SJCRH30 (cell line): ENCODE results near the gene OR11A1. TPM values are rescaled to one million over a fixed set of nuclear protein-coding genes. Genes with fewer than 3 reads are reported as not detected.
A peak's percentile ranks its signal among the peaks of the same experiment; 100 is the strongest.
"Not testable (repeated sequence)": the region's sequence is repeated elsewhere in the genome, so short reads cannot be mapped to it uniquely, and the experiment has no call there.

Experiments used
- DNase-seq, 2 experiments: peaks; one replicate each; pipeline ENCODE4 v3.0.0-alpha.2; 2015 to 2020
- H3K27ac ChIP-seq: fragments of 250-450 bp; sonication (Bioruptor Pico); 2 replicates; pipeline ENCODE4 v1.5.1; 2020; ENCODE audit warnings: mild to moderate bottlenecking, moderate library complexity
- H3K27me3 ChIP-seq: fragments of 250-450 bp; sonication (Bioruptor Pico); 2 replicates; pipeline ENCODE4 v1.5.1; 2020; ENCODE audit warnings: mild to moderate bottlenecking, moderate library complexity
- H3K36me3 ChIP-seq: fragments of 250-450 bp; sonication (Bioruptor Pico); 2 replicates; pipeline ENCODE4 v1.5.1; 2020; ENCODE audit warnings: mild to moderate bottlenecking, moderate library complexity
- H3K4me1 ChIP-seq: fragments of 250-450 bp; sonication (Bioruptor Pico); 2 replicates; pipeline ENCODE4 v1.5.1; 2020; ENCODE audit warnings: mild to moderate bottlenecking, moderate library complexity
- H3K4me3 ChIP-seq: fragments of 250-450 bp; sonication (Bioruptor Pico); 2 replicates; pipeline ENCODE4 v1.5.1; 2020; ENCODE audit warnings: mild to moderate bottlenecking, moderate library complexity
- H3K9me3 ChIP-seq: fragments of 250-450 bp; sonication (Bioruptor Pico); replicated peaks from 2 replicates; pipeline ENCODE4 v1.5.1; 2020; ENCODE audit warnings: mild to moderate bottlenecking, moderate library complexity
- total RNA-seq: library from RNA; depleted of rRNA; stranded (reverse); fragments of >200 nt; shearing (Covaris generic); gene quantifications from 2 replicates; pipeline ENCODE4 v1.2.3, GENCODE V29; 2014

OR11A1 gene
- total RNA-seq, 1 experiment from 2014 or later, result not detected

DNA sequence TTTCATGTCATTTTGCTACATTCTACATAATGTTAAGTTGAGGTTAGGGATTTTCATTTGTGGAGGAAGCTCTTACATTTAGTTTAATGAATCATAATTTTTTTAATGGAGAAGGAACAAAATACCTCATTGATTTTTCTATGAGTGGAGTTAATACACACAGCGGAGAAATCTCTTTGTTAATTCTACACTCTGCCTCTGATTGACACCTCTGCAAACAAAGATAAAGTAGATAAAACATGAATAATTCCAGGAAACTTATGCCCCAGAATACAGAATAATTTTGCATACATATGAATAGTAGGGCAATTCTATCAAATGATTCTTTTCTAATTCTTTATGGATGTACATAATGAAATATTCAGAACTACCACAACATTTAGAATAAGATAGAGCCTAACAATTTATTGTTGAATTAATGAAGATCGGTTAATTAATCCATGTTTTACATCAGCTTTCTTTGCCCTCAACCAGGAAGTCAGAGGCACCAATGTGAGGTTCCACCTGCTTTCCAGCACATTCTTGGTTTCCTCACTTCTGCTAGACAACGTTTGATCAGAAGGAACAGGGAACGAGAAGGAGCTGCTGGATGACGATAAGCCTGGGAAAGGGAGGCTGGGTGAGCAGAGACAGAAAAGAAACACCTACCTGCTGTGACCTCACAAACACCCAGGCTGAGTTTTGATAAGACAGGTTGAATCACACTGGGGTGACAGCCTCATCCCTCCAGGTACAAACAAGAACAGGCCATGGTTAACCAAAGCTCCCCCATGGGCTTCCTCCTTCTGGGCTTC lies 4.3 kb upstream of the OR11A1 start:
- Histone ChIP-seq H3K4me3 (no peak overlapping the region), H3K9me3 (no peaks in the 10 kb centered on the region), H3K27ac (no peak overlapping the region), H3K27me3 (no peaks in the 10 kb centered on the region; the same call in 1 of the 2 replicates), H3K4me1 (no peaks in the 10 kb centered on the region), H3K36me3 (no peaks in the 10 kb centered on the region)
- DNase-seq, result no peak

- no peak overlapping the region for H3K27ac ChIP-seq
- H3K36me3 ChIP-seq, result no peaks in the 10 kb centered on the region
- DNase-seq, result no peak
- H3K4me3 ChIP-seq, result no peak overlapping the region
- no peaks in the 10 kb centered on the region for H3K4me1 ChIP-seq
- H3K27me3 ChIP-seq, result no peaks in the 10 kb centered on the region
- H3K9me3 ChIP-seq, result no peaks in the 10 kb centered on the region
These were observed 5.2 kb downstream of the OR11A1 start for GRCh38 chr6:29451471-29452193.

DNA sequence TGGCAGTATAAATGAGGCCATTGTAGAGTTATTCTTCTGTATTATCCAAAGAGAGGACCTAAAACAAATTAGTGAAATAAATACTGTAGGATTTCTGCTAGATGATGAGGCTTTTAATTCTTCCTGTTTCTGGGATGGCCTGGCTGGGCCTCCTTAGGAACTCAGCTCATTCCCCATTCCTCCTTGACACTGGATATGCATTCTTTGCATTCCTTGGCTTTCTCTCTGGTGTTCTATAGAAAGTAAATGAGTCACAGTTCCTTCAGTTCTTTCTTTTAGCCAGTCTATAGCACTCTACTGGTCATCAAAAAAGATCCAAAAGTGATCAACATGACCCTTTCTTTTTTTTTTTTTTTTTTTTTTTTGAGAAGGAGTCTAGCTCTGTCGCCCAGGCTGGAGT lies 9.2 kb downstream of the OR11A1 start:
- H3K9me3 ChIP-seq, result no peaks in the 10 kb centered on the region
- no peaks in the 10 kb centered on the region for H3K27me3 ChIP-seq
- no peak overlapping the region for H3K4me3 ChIP-seq
- no peak overlapping the region for H3K27ac ChIP-seq
- H3K36me3 ChIP-seq, result no peaks in the 10 kb centered on the region
- no peak for DNase-seq
- H3K4me1 ChIP-seq, result no peaks in the 10 kb centered on the region

DNA sequence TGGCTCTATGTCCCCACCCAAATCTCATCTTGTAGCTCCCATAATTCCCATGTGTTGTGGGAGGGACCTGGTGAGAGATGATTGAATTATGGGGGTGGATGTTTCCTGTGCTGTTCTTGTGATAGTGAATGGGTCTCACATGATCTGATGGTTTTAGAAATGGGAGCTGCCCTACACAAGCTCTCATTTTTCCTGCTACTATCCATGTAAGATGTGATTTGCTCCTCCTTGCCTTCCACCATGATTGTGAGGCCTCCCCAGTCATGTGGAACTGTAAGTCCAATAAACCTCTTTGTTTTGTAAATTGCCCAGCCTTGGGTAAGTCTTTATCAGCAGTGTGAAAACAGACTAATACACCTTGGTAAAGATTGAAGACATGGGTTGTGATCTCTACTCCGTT lies 12.8 kb downstream of the OR11A1 start:
- H3K4me3 ChIP-seq, H3K27me3 ChIP-seq, H3K36me3 ChIP-seq, H3K9me3 ChIP-seq, DNase-seq, H3K27ac ChIP-seq, H3K4me1 ChIP-seq: not testable (repeated sequence)

- DNase-seq, result no peak
- H3K9me3 ChIP-seq, result no peaks in the 10 kb centered on the region
- no peaks in the 10 kb centered on the region for H3K36me3 ChIP-seq
- no peak overlapping the region for H3K27ac ChIP-seq
- no peaks in the 10 kb centered on the region for H3K27me3 ChIP-seq
- no peak overlapping the region for H3K4me3 ChIP-seq
- H3K4me1 ChIP-seq, result no peaks in the 10 kb centered on the region
These were observed 14.2 kb downstream of the OR11A1 start for GRCh38 chr6:29442719-29443118.

- no peaks in the 10 kb centered on the region for H3K9me3 ChIP-seq
- no peaks in the 10 kb centered on the region for H3K36me3 ChIP-seq
- no peak for DNase-seq
- H3K27me3 ChIP-seq, result no peaks in the 10 kb centered on the region
- no peak within 1 kb of the TSS for H3K27ac ChIP-seq
- H3K4me1 ChIP-seq, result no peaks in the 10 kb centered on the region
- H3K4me3 ChIP-seq, result no peak within 1 kb of the TSS
These were observed 17.9 kb downstream of the OR11A1 start, which contains the start of gene OR10C1 for GRCh38 chr6:29439006-29439405. OR10C1 (plus strand) TSS chr6:29439306; CDS start chr6:29440016, 710 bp downstream.

- not testable (repeated sequence) for H3K36me3 ChIP-seq, H3K9me3 ChIP-seq, H3K27ac ChIP-seq, H3K4me1 ChIP-seq, DNase-seq, H3K4me3 ChIP-seq, H3K27me3 ChIP-seq
These were observed 20.1 kb downstream of the OR11A1 start for GRCh38 chr6:29436730-29437129.

DNA sequence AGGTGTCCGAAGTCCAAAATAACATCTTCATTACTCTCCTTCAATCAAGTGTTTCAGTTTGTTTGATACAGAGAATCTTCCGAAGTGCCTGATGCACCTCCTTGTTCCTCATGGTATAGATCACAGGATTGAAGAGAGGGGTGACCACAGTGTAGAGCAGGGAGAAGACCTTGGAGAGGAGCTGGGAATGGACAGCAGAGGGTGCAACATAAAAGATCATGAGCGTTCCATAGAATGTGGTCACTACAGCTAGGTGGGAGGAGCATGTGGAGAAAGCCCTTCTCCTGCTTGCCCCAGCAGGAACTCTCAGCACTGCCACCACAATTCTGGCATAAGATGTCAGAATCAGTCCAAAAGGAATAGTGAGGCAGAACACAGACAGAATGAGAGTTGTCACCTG lies 30.2 kb downstream of the OR11A1 start:
- peak in 1 of 2 experiments; percentile 1 for DNase-seq
- H3K4me3 ChIP-seq, result no peak overlapping the region
- H3K4me1 ChIP-seq, result no peaks in the 10 kb centered on the region
- H3K27ac ChIP-seq, result no peak overlapping the region
- H3K27me3 ChIP-seq, result no peaks in the 10 kb centered on the region
- H3K36me3 ChIP-seq, result no peaks in the 10 kb centered on the region
- no peaks in the 10 kb centered on the region for H3K9me3 ChIP-seq

- H3K27me3 ChIP-seq, result no peaks in the 10 kb centered on the region
- H3K4me3 ChIP-seq, result no peak overlapping the region
- H3K4me1 ChIP-seq, result no peaks in the 10 kb centered on the region
- H3K36me3 ChIP-seq, result no peaks in the 10 kb centered on the region
- no peak for DNase-seq
- H3K27ac ChIP-seq, result no peak overlapping the region
- no peaks in the 10 kb centered on the region for H3K9me3 ChIP-seq
These were observed 31.8 kb downstream of the OR11A1 start for GRCh38 chr6:29425075-29425474.

DNA sequence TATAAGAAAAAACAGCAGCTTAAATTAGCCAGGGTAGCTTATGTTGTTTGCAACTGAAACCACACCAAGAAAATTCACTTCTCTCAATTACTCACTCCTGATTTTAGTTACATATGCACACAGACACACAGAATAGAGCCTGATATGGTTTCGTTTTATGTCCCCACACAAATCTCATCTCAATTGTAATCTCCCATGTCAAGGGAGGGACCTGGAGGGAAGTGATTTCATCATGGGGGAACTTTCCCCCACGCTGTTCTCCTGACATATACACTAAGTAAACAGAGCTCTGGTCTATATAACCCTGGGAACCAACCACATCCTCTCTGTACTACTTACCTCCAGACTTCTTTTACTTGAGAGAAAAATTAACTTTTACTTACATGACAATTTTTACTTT lies 32.3 kb downstream of the OR11A1 start:
- Histone ChIP-seq H3K27ac (no peak overlapping the region), H3K4me3 (no peak overlapping the region), H3K36me3 (no peaks in the 10 kb centered on the region), H3K27me3 (no peaks in the 10 kb centered on the region), H3K9me3 (no peaks in the 10 kb centered on the region), H3K4me1 (no peaks in the 10 kb centered on the region)
- peak in 1 of 2 experiments; percentile 1 for DNase-seq

DNA sequence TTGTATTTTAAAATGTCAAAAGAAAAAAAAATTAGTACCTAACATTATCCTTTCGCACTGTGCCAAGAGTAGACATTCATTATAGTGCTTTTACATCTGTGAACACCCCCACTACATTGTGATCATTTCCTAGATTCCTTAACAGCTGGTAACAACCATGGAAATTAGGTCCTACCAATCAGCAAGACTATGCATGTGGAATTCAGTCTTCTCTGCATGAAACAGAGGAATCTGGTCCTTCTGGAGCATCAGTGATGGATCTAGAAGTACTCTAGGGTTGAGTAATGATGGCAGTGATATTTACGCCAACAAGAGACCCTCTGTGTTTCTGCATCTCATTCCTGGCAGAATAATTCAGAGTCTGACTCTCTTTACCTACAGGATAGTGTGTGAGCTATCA lies 32.7 kb downstream of the OR11A1 start:
- DNase-seq, result no peak
- Histone ChIP-seq H3K9me3 (no peaks in the 10 kb centered on the region), H3K36me3 (no peaks in the 10 kb centered on the region), H3K27ac (no peak overlapping the region), H3K4me3 (no peak overlapping the region), H3K4me1 (no peaks in the 10 kb centered on the region), H3K27me3 (no peaks in the 10 kb centered on the region)

DNA sequence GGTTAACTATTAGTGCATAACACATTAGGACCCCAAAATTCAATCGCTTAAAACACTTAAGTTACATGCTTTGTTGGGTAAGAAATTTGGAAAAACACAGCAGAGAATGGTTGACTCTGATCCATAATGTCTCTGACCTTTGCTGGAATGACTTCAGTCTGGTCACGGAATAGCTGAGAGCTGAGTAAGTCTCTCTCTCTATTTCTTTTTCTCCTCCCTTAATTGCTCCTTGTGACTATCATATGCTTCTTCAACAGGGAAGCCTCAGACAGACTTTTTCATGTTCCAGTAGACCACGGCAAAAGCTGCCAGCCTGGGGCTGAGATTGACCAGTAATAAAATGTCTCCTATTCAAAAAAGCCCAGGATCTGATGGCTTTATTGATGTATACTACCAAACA lies 37.4 kb downstream of the OR11A1 start:
- DNase-seq, result no peak
- Histone ChIP-seq H3K9me3 (no peaks in the 10 kb centered on the region), H3K27me3 (no peaks in the 10 kb centered on the region), H3K36me3 (no peaks in the 10 kb centered on the region), H3K4me1 (no peaks in the 10 kb centered on the region), H3K4me3 (no peak overlapping the region), H3K27ac (no peak overlapping the region)

GRCh38 chr6:29414588-29414987 lies 42.3 kb downstream of the OR11A1 start, which contains the start of gene OR12D1:
OR12D1 (plus strand) TSS chr6:29414928.
- Histone ChIP-seq H3K36me3 (no peaks in the 10 kb centered on the region), H3K4me3 (no peak within 1 kb of the TSS), H3K4me1 (no peaks in the 10 kb centered on the region), H3K27me3 (no peaks in the 10 kb centered on the region), H3K27ac (no peak within 1 kb of the TSS), H3K9me3 (no peaks in the 10 kb centered on the region)
- no peak for DNase-seq

DNA sequence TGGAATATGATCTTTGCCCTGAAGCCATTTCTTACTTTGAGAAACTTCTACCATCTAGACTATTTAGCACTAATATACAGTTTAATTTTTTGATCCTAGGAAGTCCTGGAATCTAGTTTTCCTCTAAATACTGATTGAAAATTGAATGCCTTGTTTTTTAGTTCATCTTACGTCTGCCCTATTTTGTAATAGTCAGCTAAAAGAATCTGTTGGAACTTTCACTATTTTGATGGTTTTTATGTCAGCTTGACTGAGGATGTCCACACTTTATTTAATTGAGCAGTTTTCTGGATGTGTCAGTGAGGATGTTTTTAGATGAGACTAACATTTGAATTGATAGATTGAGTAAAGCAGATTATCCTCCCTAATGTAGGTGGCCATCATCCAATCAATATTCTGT lies 53.1 kb downstream of the OR11A1 start:
- Histone ChIP-seq H3K4me3 (no peak overlapping the region), H3K27me3 (no peaks in the 10 kb centered on the region), H3K36me3 (no peaks in the 10 kb centered on the region), H3K4me1 (no peaks in the 10 kb centered on the region), H3K9me3 (no peaks in the 10 kb centered on the region), H3K27ac (no peak overlapping the region)
- DNase-seq, result no peak

GRCh38 chr6:29399525-29399924 lies 57.3 kb downstream of the OR11A1 start:
- DNase-seq, result no peak
- H3K4me1 ChIP-seq, result no peaks in the 10 kb centered on the region
- no peaks in the 10 kb centered on the region for H3K36me3 ChIP-seq
- H3K9me3 ChIP-seq, result no peaks in the 10 kb centered on the region
- no peak overlapping the region for H3K4me3 ChIP-seq
- no peaks in the 10 kb centered on the region for H3K27me3 ChIP-seq
- no peak overlapping the region for H3K27ac ChIP-seq
